IMR-90 (cell line): ENCODE results near the gene KRT80. TPM values are rescaled to one million over a fixed set of nuclear protein-coding genes. Genes with fewer than 3 reads are reported as not detected.
A peak's percentile ranks its signal among the peaks of the same experiment; 100 is the strongest.

Source experiments
- ATAC-seq: fragments of 200-7000 bp; cut with Tn5 transposase; 2 replicates; pipeline ENCODE4 v1.9.1; 2020; ENCODE audit warnings: low read depth, mild to moderate bottlenecking, moderate library complexity
- BruUV-seq: library from RNA; stranded (reverse); fragments of 400-500 nt; replicated peaks from 2 replicates; lab custom pipeline; 2021; lab: Mats Ljungman, UMichigan
- CTCF ChIA-PET: fragments of 300-600 bp; formaldehyde crosslinking; extraction: SDS; loops from one replicate; lab custom pipeline; 2021; ENCODE audit warnings: antibody characterized with exemption; lab: Yijun Ruan, JAX
- POLR2A ChIA-PET: fragments of 300-600 bp; sonication (Branson Sonifier 250); formaldehyde crosslinking; loops from one replicate; lab custom pipeline; 2022; ENCODE audit warnings: antibody characterized with exemption; ENCODE audit not compliant: unreplicated experiment; lab: Charles Lee
- DNase-seq: peaks from one replicate; pipeline ENCODE4 v3.0.0; 2013
- H2AFZ ChIP-seq: replicated peaks from 2 replicates; pipeline ENCODE3; 2013; ENCODE audit warnings: low read length, mild to moderate bottlenecking; ENCODE audit not compliant: poor library complexity
- H2AK5ac ChIP-seq: 2 replicates; pipeline ENCODE4 v1.6.1; 2013; ENCODE audit warnings: low read depth, low read length, inconsistent platforms
- H2AK9ac ChIP-seq: replicated peaks from 2 replicates; pipeline ENCODE3; 2013; ENCODE audit warnings: mild to moderate bottlenecking, low read depth, low read length, moderate library complexity; ENCODE audit not compliant: poor library complexity
- H2BK120ac ChIP-seq: 2 replicates; pipeline ENCODE4 v1.6.1; 2013; ENCODE audit warnings: low read depth, low read length, inconsistent platforms
- H2BK15ac ChIP-seq: 3 replicates; pipeline ENCODE4 v1.6.1; 2013; ENCODE audit warnings: low read depth, low read length, inconsistent platforms
- H2BK20ac ChIP-seq: 2 replicates; pipeline ENCODE4 v1.6.1; 2013; ENCODE audit warnings: low read depth, mild to moderate bottlenecking, inconsistent platforms, low read length, moderate library complexity
- H2BK5ac ChIP-seq: 2 replicates; pipeline ENCODE4 v1.6.1; 2013; ENCODE audit warnings: mild to moderate bottlenecking, low read depth, low read length, inconsistent platforms; ENCODE audit not compliant: poor library complexity, severe bottlenecking
- H3K14ac ChIP-seq: replicated peaks from 2 replicates; pipeline ENCODE4 v1.6.1; 2013; ENCODE audit warnings: low read depth, low read length, inconsistent platforms
- H3K18ac ChIP-seq: 2 replicates; pipeline ENCODE4 v1.6.1; 2013; ENCODE audit warnings: low read depth, low read length, control low read depth
- H3K23ac ChIP-seq: 2 replicates; pipeline ENCODE4 v1.6.1; 2013; ENCODE audit warnings: low read depth, low read length, inconsistent platforms
- H3K27ac ChIP-seq: 2 replicates; pipeline ENCODE4 v1.5.1; 2013; ENCODE audit warnings: mild to moderate bottlenecking, control low read depth, low read length; ENCODE audit not compliant: insufficient read depth
- H3K27me3 ChIP-seq: 2 replicates; pipeline ENCODE4 v1.6.1; 2013; ENCODE audit warnings: low read length; ENCODE audit not compliant: control insufficient read depth, insufficient read depth
- H3K36me3 ChIP-seq: 2 replicates; pipeline ENCODE4 v1.6.1; 2013; ENCODE audit warnings: low read length, mixed read lengths; ENCODE audit not compliant: control insufficient read depth, insufficient read depth
- H3K4ac ChIP-seq: 2 replicates; pipeline ENCODE4 v1.6.1; 2013; ENCODE audit warnings: low read depth, low read length, inconsistent platforms
- H3K4me1 ChIP-seq: 2 replicates; pipeline ENCODE4 v1.6.1; 2013; ENCODE audit warnings: low read length, mixed read lengths; ENCODE audit not compliant: control insufficient read depth, insufficient read depth
- H3K4me2 ChIP-seq: 2 replicates; pipeline ENCODE4 v1.6.1; 2013; ENCODE audit warnings: low read depth, mild to moderate bottlenecking, control low read depth, low read length, moderate library complexity
- H3K4me3 ChIP-seq: 2 replicates; pipeline ENCODE4 v1.5.1; 2013; ENCODE audit warnings: low read depth, mild to moderate bottlenecking, control low read depth, low read length, moderate library complexity; ENCODE audit not compliant: insufficient read depth
- H3K56ac ChIP-seq: 2 replicates; pipeline ENCODE4 v1.6.1; 2013; ENCODE audit warnings: low read length, inconsistent platforms; ENCODE audit not compliant: insufficient read depth; ENCODE audit errors: extremely low read depth
- H3K79me1 ChIP-seq, 2 experiments: 2 replicates each; pipeline ENCODE4 v1.6.1; 2013; ENCODE audit warnings: low read length in 2 of 2, inconsistent platforms in 1 of 2, low read depth in 1 of 2
- H3K9ac ChIP-seq: 2 replicates; pipeline ENCODE4 v1.6.1; 2013; ENCODE audit warnings: low read depth, low read length, control low read depth
- H3K9me1 ChIP-seq: 2 replicates; pipeline ENCODE4 v1.6.1; 2013; ENCODE audit warnings: low read length, inconsistent platforms; ENCODE audit not compliant: insufficient read depth
- H3K9me3 ChIP-seq: 2 replicates; pipeline ENCODE4 v1.6.1; 2013; ENCODE audit warnings: low read length; ENCODE audit not compliant: control insufficient read depth, insufficient read depth
- H4K20me1 ChIP-seq: 2 replicates; pipeline ENCODE4 v1.6.1; 2013; ENCODE audit warnings: low read length, inconsistent platforms; ENCODE audit not compliant: insufficient read depth
- H4K5ac ChIP-seq: 2 replicates; pipeline ENCODE4 v1.6.1; 2013; ENCODE audit warnings: mild to moderate bottlenecking, low read depth, low read length, control low read depth
- H4K8ac ChIP-seq, 2 experiments: 2 replicates each; pipeline ENCODE4 v1.6.1; 2013; ENCODE audit warnings: low read depth in 2 of 2, low read length in 2 of 2, control low read depth in 1 of 2, inconsistent platforms in 1 of 2
- H4K91ac ChIP-seq: 2 replicates; pipeline ENCODE4 v1.6.1; 2013; ENCODE audit warnings: low read depth, low read length, inconsistent platforms; ENCODE audit not compliant: insufficient read depth
- BHLHE40 ChIP-seq: fragments of 150-350 bp; IDR thresholded peaks from 2 replicates; pipeline ENCODE4 v1.6.1; 2016; ENCODE audit warnings: mild to moderate bottlenecking, low read depth, low read length
- CEBPB ChIP-seq: IDR thresholded peaks from 2 replicates; pipeline ENCODE4 v1.6.1; 2012; ENCODE audit warnings: low read depth, low read length, improper control_type of control experiment
- CHD1 ChIP-seq: IDR thresholded peaks from 2 replicates; pipeline ENCODE4 v1.6.1; 2012; ENCODE audit warnings: low read depth, low read length, improper control_type of control experiment
- FOS ChIP-seq: fragments of 150-350 bp; IDR thresholded peaks from 2 replicates; pipeline ENCODE4 v1.6.1; 2016; ENCODE audit warnings: low read depth, low read length
- MAFK ChIP-seq: IDR thresholded peaks from 2 replicates; pipeline ENCODE4 v1.6.1; 2012; ENCODE audit warnings: low read depth, low read length, improper control_type of control experiment
- MAZ ChIP-seq: IDR thresholded peaks from 2 replicates; pipeline ENCODE4 v1.6.1; 2012; ENCODE audit warnings: low read depth, mild to moderate bottlenecking, low read length, improper control_type of control experiment, moderate library complexity, borderline replicate concordance
- NFE2L2 ChIP-seq: fragments of 150-350 bp; IDR thresholded peaks from 2 replicates; pipeline ENCODE4 v1.6.1; 2016; ENCODE audit warnings: low read depth, mild to moderate bottlenecking, low read length
- POLR2A ChIP-seq: IDR thresholded peaks from 2 replicates; pipeline ENCODE4 v1.6.1; 2012; ENCODE audit warnings: mild to moderate bottlenecking, low read depth, low read length
- RCOR1 ChIP-seq: IDR thresholded peaks from 2 replicates; pipeline ENCODE4 v1.6.1; 2012; ENCODE audit warnings: mild to moderate bottlenecking, low read length, improper control_type of control experiment; ENCODE audit not compliant: insufficient replicate concordance
- RFX5 ChIP-seq: IDR thresholded peaks from 2 replicates; pipeline ENCODE4 v1.8.0; 2012; ENCODE audit warnings: low read depth, mild to moderate bottlenecking, low read length, moderate library complexity
- SMC3 ChIP-seq: fragments of 150-350 bp; IDR thresholded peaks from 2 replicates; pipeline ENCODE4 v1.6.1; 2016; ENCODE audit warnings: low read depth, mild to moderate bottlenecking, antibody characterized with exemption, low read length, moderate library complexity
- WGBS, 2 experiments: methylation state at CpG; one replicate each; pipeline versions ENCODE4 v1.1.5 to v1.1.7; 2013; ENCODE audit warnings: missing lambda C conversion rate in 2 of 2; ENCODE audit not compliant: insufficient read length in 1 of 2; ENCODE audit errors: extremely low coverage in 2 of 2; 5-methylcytosine and 5-hydroxymethylcytosine counted together
- dilution Hi-C: fragments of 300-500 bp; cut with HindIII; formaldehyde crosslinking; loops from one replicate; pipeline ENCODE4 v1.14.3; 2018; ENCODE audit warnings: low sequenced_read_pairs; ENCODE audit not compliant: unreplicated experiment
- in situ Hi-C: fragments of 300-500 bp; cut with MboI; formaldehyde crosslinking; loops from 3 replicates; pipeline ENCODE4 v1.14.3; 2019; ENCODE audit warnings: low sequenced_read_pairs, inconsistent platforms, mixed read lengths
- intact Hi-C: fragments of 100-400 bp; cut with micrococcal nuclease; formaldehyde crosslinking; loops from 2 replicates; pipeline ENCODE4 v1.10.0; 2022
- polyA plus RNA-seq, 3 experiments: library from polyadenylated mRNA; depleted of rRNA; stranded (reverse); fragments of >200 nt; gene quantifications; 2 replicates each; pipeline ENCODE4 v1.2.3, GENCODE V29; 2012; ENCODE audit warnings: low replicate concordance in 1 of 3
- total RNA-seq: library from RNA; depleted of rRNA; stranded (reverse); fragments of >200 nt; gene quantifications from 2 replicates; pipeline ENCODE4 v1.2.3, GENCODE V29; 2012
- TF ChIP-seq, protein P1 (sequence below): conservative IDR thresholded peaks from 2 replicates; pipeline ENCODE4 v1.5.1; 2012; ENCODE audit warnings: mild to moderate bottlenecking, low read depth, low read length, improper control_type of control experiment
- TF ChIP-seq, protein P2 (sequence below): fragments of 150-350 bp; IDR thresholded peaks from 2 replicates; pipeline ENCODE4 v1.6.1; 2016; ENCODE audit warnings: low read depth, mild to moderate bottlenecking, low read length, moderate library complexity, borderline replicate concordance
- TF ChIP-seq, protein P3 (sequence below): fragments of 150-350 bp; IDR thresholded peaks from 2 replicates; pipeline ENCODE4 v1.6.1; 2017; ENCODE audit warnings: mild to moderate bottlenecking, antibody characterized with exemption, low read length, low read depth

Gene KRT80
- total and polyA plus RNA-seq, 2 of the 4 experiments (the other 2 are of a cell fraction) = 0.54 to 3.4 TPM

DNA sequence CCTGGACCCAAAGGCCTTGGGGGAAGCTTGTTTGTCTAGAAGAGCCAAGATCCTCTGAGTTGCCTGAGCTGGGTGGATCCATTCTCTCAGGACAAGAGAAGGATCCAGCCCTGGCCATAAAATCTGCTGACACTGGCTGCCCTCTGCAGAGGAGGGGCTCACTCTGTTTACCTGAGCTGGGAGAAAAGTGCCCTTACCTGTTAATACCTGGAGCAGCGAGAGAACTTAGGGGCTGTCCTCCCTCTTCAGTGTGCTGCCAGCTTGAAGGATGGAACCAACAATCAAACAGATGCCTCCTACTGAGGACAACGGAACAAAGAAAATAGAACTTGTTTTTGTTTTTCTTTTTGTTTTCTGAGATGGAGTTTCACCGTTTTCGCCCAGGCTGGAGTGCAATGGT lies 33.9 kb upstream of the KRT80 start:
- no peak overlapping the region for H3K14ac ChIP-seq
- H2BK120ac ChIP-seq = peak overlapping the region; percentile 2; the same call in 1 of the 2 replicates
- 0 out of 2 replicates have a peak overlapping the region, but pooled peaks have one; percentile 3 for H2BK20ac ChIP-seq
- no peak overlapping the region for H2AK9ac ChIP-seq
- H2AFZ ChIP-seq = no peak overlapping the region
- no peak overlapping the region for H4K91ac ChIP-seq
- no peak overlapping the region for H3K18ac ChIP-seq
- TF ChIP-seq POLR2A = no peak
- no peak for TF ChIP-seq SMC3
- TF ChIP-seq NFE2L2 = no peak
- TF ChIP-seq CEBPB = no peak
- TF ChIP-seq FOS = no peak
- TF ChIP-seq BHLHE40 = no peak
- no peak for TF ChIP-seq MAFK
- TF ChIP-seq, protein P1, sequence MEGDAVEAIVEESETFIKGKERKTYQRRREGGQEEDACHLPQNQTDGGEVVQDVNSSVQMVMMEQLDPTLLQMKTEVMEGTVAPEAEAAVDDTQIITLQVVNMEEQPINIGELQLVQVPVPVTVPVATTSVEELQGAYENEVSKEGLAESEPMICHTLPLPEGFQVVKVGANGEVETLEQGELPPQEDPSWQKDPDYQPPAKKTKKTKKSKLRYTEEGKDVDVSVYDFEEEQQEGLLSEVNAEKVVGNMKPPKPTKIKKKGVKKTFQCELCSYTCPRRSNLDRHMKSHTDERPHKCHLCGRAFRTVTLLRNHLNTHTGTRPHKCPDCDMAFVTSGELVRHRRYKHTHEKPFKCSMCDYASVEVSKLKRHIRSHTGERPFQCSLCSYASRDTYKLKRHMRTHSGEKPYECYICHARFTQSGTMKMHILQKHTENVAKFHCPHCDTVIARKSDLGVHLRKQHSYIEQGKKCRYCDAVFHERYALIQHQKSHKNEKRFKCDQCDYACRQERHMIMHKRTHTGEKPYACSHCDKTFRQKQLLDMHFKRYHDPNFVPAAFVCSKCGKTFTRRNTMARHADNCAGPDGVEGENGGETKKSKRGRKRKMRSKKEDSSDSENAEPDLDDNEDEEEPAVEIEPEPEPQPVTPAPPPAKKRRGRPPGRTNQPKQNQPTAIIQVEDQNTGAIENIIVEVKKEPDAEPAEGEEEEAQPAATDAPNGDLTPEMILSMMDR = no peak
- no peak for TF ChIP-seq MAZ
- no peak for TF ChIP-seq RFX5
- TF ChIP-seq CHD1 = no peak
- TF ChIP-seq, protein P2, sequence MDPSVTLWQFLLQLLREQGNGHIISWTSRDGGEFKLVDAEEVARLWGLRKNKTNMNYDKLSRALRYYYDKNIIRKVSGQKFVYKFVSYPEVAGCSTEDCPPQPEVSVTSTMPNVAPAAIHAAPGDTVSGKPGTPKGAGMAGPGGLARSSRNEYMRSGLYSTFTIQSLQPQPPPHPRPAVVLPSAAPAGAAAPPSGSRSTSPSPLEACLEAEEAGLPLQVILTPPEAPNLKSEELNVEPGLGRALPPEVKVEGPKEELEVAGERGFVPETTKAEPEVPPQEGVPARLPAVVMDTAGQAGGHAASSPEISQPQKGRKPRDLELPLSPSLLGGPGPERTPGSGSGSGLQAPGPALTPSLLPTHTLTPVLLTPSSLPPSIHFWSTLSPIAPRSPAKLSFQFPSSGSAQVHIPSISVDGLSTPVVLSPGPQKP = no peak
- no peak for TF ChIP-seq RCOR1
- TF ChIP-seq, protein P3, sequence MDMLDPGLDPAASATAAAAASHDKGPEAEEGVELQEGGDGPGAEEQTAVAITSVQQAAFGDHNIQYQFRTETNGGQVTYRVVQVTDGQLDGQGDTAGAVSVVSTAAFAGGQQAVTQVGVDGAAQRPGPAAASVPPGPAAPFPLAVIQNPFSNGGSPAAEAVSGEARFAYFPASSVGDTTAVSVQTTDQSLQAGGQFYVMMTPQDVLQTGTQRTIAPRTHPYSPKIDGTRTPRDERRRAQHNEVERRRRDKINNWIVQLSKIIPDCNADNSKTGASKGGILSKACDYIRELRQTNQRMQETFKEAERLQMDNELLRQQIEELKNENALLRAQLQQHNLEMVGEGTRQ = no peak
- no peak overlapping the region for H3K23ac ChIP-seq
- 100% methylated on average over 1 of the region's 4 CpGs; no CpG with 5 or more reads in 1 of the 2 experiments for WGBS, 2 experiments
- DNase-seq (no peak), ATAC-seq (no peak)
- no peaks in the 10 kb centered on the region for H4K20me1 ChIP-seq
- peaks cover 18% of the 10 kb centered on the region for H3K4me1 ChIP-seq
- H2AK5ac ChIP-seq = no peak overlapping the region
- intact Hi-C loops (no loop called here), in situ Hi-C loops (no loop called here), dilution Hi-C loops (no loop called here)
- H3K56ac ChIP-seq = no peak overlapping the region
- H3K4me2 ChIP-seq = no peak overlapping the region
- H4K5ac ChIP-seq = no peak overlapping the region
- H2BK15ac ChIP-seq = no peak overlapping the region
- peaks cover 0 to 3% of the 10 kb centered on the region in 2 experiments; a peak in 1 of 4 replicates for H3K79me1 ChIP-seq
- H3K9me1 ChIP-seq = peaks cover 28% of the 10 kb centered on the region
- no peaks in the 10 kb centered on the region for H3K27me3 ChIP-seq
- no TSS peak for BruUV-seq
- H3K27ac ChIP-seq = no peak overlapping the region
- peaks cover 2% of the 10 kb centered on the region for H3K9me3 ChIP-seq
- CTCF ChIA-PET = interaction anchor here (0.8 to 1.0 kb wide), 2 partner anchors 11 to 53 kb away, joined by 3 to 5 read pairs; no protein-coding TSS in a partner anchor
- POLR2A ChIA-PET = no interaction called here
- no peak overlapping the region for H3K4me3 ChIP-seq
- no peak overlapping the region for H4K8ac ChIP-seq
- H3K36me3 ChIP-seq = no peaks in the 10 kb centered on the region
- H3K9ac ChIP-seq = no peak overlapping the region
- H3K4ac ChIP-seq = peak overlapping the region; percentile 25; the same call in 1 of the 2 replicates
- no peak overlapping the region for H2BK5ac ChIP-seq
